HepG2 (cell line): ENCODE measurements around the gene COL9A3. TPM values are rescaled to one million over a fixed set of nuclear protein-coding genes. Genes with fewer than 3 reads are reported as not detected.
A peak's percentile ranks its signal among the peaks of the same experiment; 100 is the strongest.

Experiments
- ATAC-seq: fragments of 200-7000 bp; cut with Tn5 transposase; 3 replicates; pipeline ENCODE4 v1.9.1; 2020; ENCODE audit warnings: mild to moderate bottlenecking, moderate library complexity
- BruUV-seq: library from RNA; stranded (reverse); fragments of 400-500 nt; replicated peaks from 2 replicates; lab custom pipeline; 2021; lab: Mats Ljungman, UMichigan
- CTCF ChIA-PET: fragments of 300-600 bp; formaldehyde crosslinking; extraction: SDS; loops from one replicate; lab custom pipeline; 2021; ENCODE audit warnings: low total read pairs, inconsistent platforms, low intra/inter-chr PET ratio; lab: Yijun Ruan, JAX
- POLR2A ChIA-PET: fragments of 350-600 bp; sonication (Branson Sonifier 250); formaldehyde crosslinking; loops from one replicate; lab custom pipeline; 2020; ENCODE audit warnings: antibody characterized with exemption, inconsistent platforms; lab: Yijun Ruan, JAX
- DNase-seq: peaks from one replicate; pipeline ENCODE4 v3.0.0-alpha.2; 2015; ENCODE audit warnings: low spot score
- FAIRE-seq: peaks from 3 replicates; lab custom pipeline; 2011; peaks lifted over from hg19 to GRCh38; lab: Jason Lieb, UNC
- H2AFZ ChIP-seq: one replicate; pipeline ENCODE4 v1.6.1; 2011; ENCODE audit warnings: low read length, inconsistent platforms
- H3K27ac ChIP-seq: fragments of 300-600 bp; 3 replicates; pipeline ENCODE4 v1.8.0; 2011; ENCODE audit warnings: mixed run types, mild to moderate bottlenecking, mixed read lengths, low read length, inconsistent platforms; ENCODE audit not compliant: insufficient read depth; ENCODE audit errors: extremely low read length
- H3K27me3 ChIP-seq, 2 experiments: fragments of 200-600 bp in 1 of 2; 2 replicates in 1 of 2; 3 replicates in 1 of 2; pipeline versions ENCODE4 v1.6.0 to v1.8.0; 2011; ENCODE audit warnings: low read length in 2 of 2, mild to moderate bottlenecking in 2 of 2, moderate library complexity in 2 of 2, inconsistent platforms in 1 of 2; ENCODE audit not compliant: insufficient read depth in 2 of 2, control insufficient read depth in 1 of 2
- H3K36me3 ChIP-seq, 2 experiments: fragments of 200-600 bp in 1 of 2; replicated peaks in 1 of 2; 2 replicates in 1 of 2; 3 replicates in 1 of 2; pipeline versions ENCODE4 v1.5.1 to v1.8.0; 2011; ENCODE audit warnings: low read length in 2 of 2, inconsistent platforms in 1 of 2; ENCODE audit not compliant: insufficient read depth in 2 of 2, control insufficient read depth in 1 of 2
- H3K4me1 ChIP-seq: 2 replicates; pipeline ENCODE4 v1.5.1; 2012; ENCODE audit warnings: low read length, inconsistent platforms; ENCODE audit not compliant: insufficient read depth
- H3K4me2 ChIP-seq: 2 replicates; pipeline ENCODE4 v1.6.0; 2011; ENCODE audit warnings: low read depth, low read length, inconsistent platforms
- H3K4me3 ChIP-seq, 3 experiments: fragments of 200-600 bp in 1 of 3; sonication (generic), shearing (Covaris generic) in 1 of 3; replicated peaks in 1 of 3; 2 replicates each; pipeline ENCODE4 v1.5.1; 2011 to 2016; ENCODE audit warnings: low read length in 3 of 3, inconsistent platforms in 2 of 3, low read depth in 2 of 3, mild to moderate bottlenecking in 2 of 3, control low read depth in 1 of 3, mixed read lengths in 1 of 3; ENCODE audit not compliant: insufficient read depth in 1 of 3
- H3K79me2 ChIP-seq: one replicate; pipeline ENCODE4 v1.6.1; 2011; ENCODE audit warnings: low read length, inconsistent platforms; ENCODE audit not compliant: insufficient read depth
- H3K9ac ChIP-seq: 2 replicates; pipeline ENCODE4 v1.6.0; 2011; ENCODE audit warnings: mild to moderate bottlenecking, low read depth, low read length, inconsistent platforms; ENCODE audit not compliant: insufficient read depth
- H3K9me3 ChIP-seq: 2 replicates; pipeline ENCODE4 v1.5.1; 2012; ENCODE audit warnings: mild to moderate bottlenecking, low read length
- H4K20me1 ChIP-seq: 2 replicates; pipeline ENCODE4 v1.6.0; 2011; ENCODE audit warnings: inconsistent platforms, mild to moderate bottlenecking, low read length, moderate library complexity; ENCODE audit not compliant: insufficient read depth
- NFKB2 ChIP-seq: sonication (generic); formaldehyde crosslinking; IDR thresholded peaks from 2 replicates; pipeline ENCODE4 v1.4.0; 2020; ENCODE audit warnings: missing genetic modification reagents, borderline replicate concordance
- PTBP1 ChIP-seq: fragments of 200-400 bp; formaldehyde crosslinking; IDR thresholded peaks from 2 replicates; pipeline ENCODE4 v1.6.1; 2018; ENCODE audit warnings: low read length, low read depth; ENCODE audit not compliant: poor library complexity, severe bottlenecking
- SOX6 ChIP-seq, 2 experiments: fragments of 450-650 bp in 1 of 2; sonication (generic) in 1 of 2; formaldehyde crosslinking in 1 of 2; IDR thresholded peaks; 2 replicates each; pipeline versions ENCODE4 v1.4.0 to v1.6.1; 2017 to 2020; ENCODE audit warnings: antibody characterized with exemption in 1 of 2, mild to moderate bottlenecking in 1 of 2, missing genetic modification reagents in 1 of 2
- ZBED4 ChIP-seq: sonication (generic); formaldehyde crosslinking; IDR thresholded peaks from 2 replicates; pipeline ENCODE4 v1.4.0; 2020; ENCODE audit warnings: missing genetic modification reagents, borderline replicate concordance
- ZGPAT ChIP-seq: IDR thresholded peaks from 2 replicates; pipeline ENCODE4 v1.6.1; 2016; ENCODE audit warnings: mild to moderate bottlenecking
- ZNF512 ChIP-seq: sonication (generic); formaldehyde crosslinking; IDR thresholded peaks from 2 replicates; pipeline ENCODE4 v1.4.0; 2020; ENCODE audit warnings: mild to moderate bottlenecking, missing genetic modification reagents
- ZNF563 ChIP-seq: sonication (generic); formaldehyde crosslinking; IDR thresholded peaks from 2 replicates; pipeline ENCODE4 v1.8.0; 2022; ENCODE audit warnings: mild to moderate bottlenecking, moderate library complexity, missing genetic modification reagents
- ZNF773 ChIP-seq: sonication (generic); formaldehyde crosslinking; IDR thresholded peaks from 2 replicates; pipeline ENCODE4 v1.4.0; 2020; ENCODE audit warnings: missing genetic modification reagents, borderline replicate concordance
- WGBS: methylation state at CpG from one replicate; pipeline ENCODE4 v1.1.6; 2017; ENCODE audit warnings: low lambda C conversion rate; 5-methylcytosine and 5-hydroxymethylcytosine counted together
- in situ Hi-C: cut with HindIII; loops from 2 replicates; pipeline ENCODE4 v1.10.0; 2017; ENCODE audit warnings: low pct_unique_long_range_greater_than_20kb; ENCODE audit not compliant: extremely low pct_ligation_motif_present
- intact Hi-C: fragments of 100-400 bp; cut with micrococcal nuclease; formaldehyde crosslinking; loops from one replicate; pipeline ENCODE4 v1.10.0; 2022; ENCODE audit not compliant: unreplicated experiment
- polyA plus RNA-seq, 8 experiments: library from polyadenylated mRNA; depleted of rRNA in 3 of 8; stranded (reverse) in 7 of 8; unstranded in 1 of 8; fragments of >200 nt; fragmentation: Illumina TruSeq in 4 of 8; extraction: Trizol in 4 of 8; gene quantifications; 2 replicates each; pipeline versions ENCODE4 v1.2.1 to v1.2.3, GENCODE V29; 2011 to 2016; ENCODE audit warnings: low read depth in 4 of 8, missing spikeins in 1 of 8, mixed read lengths in 1 of 8; ENCODE audit not compliant: insufficient read depth in 1 of 8
- total RNA-seq, 5 experiments: library from RNA; depleted of rRNA; stranded (reverse); fragments of >200 nt; fragmentation: Illumina TruSeq; extraction: Trizol; gene quantifications; 2 replicates each; pipeline ENCODE4 v1.2.3, GENCODE V29; 2016; ENCODE audit warnings: low read depth in 1 of 5

Gene COL9A3
- total and polyA plus RNA-seq, 2 of the 13 experiments (the other 11 are each of a cell fraction or from before 2014, with no cell fraction given): 155 to 204 TPM

GRCh38 chr20:62839261-62839660 is 22.4 kb downstream of the COL9A3 start:
- Histone ChIP-seq H4K20me1 (no peaks in the 10 kb centered on the region), H3K4me3 (no peak overlapping the region), H3K9me3 (no peaks in the 10 kb centered on the region), H3K36me3 (peaks cover 13 to 22% of the 10 kb centered on the region in 2 experiments; a peak in 4 of 5 replicates), H3K79me2 (no peaks in the 10 kb centered on the region), H3K4me1 (peaks cover 6% of the 10 kb centered on the region; the same call in 1 of the 2 replicates), H3K27ac (no peak overlapping the region), H2AFZ (no peak overlapping the region), H3K4me2 (no peak overlapping the region), H3K9ac (no peak overlapping the region), H3K27me3 (no peaks in the 10 kb centered on the region)
- WGBS: 90% methylated on average over 8 of the region's 8 CpGs
- TF ChIP-seq ZBED4 (CRISPR knock-in tag) (no peak), ZNF512 (no peak), ZGPAT (CRISPR knock-in tag) (no peak), ZNF563 (no peak), SOX6 (IDR thresholded peaks at IDR 0.05) (no peak), SOX6 (CRISPR knock-in tag; IDR thresholded peaks at IDR 0.05) (no peak), ZNF773 (CRISPR knock-in tag) (no peak), PTBP1 (no peak), NFKB2 (CRISPR knock-in tag) (0 out of 2 replicates have a peak, but pooled peaks have one; percentile 4)
- DNase-seq (no peak), ATAC-seq (no peak), FAIRE-seq (no peak)
- intact Hi-C loops: no loop called here
- CTCF ChIA-PET: no interaction called here
- in situ Hi-C loops: no loop called here
- no TSS peak for BruUV-seq
- POLR2A ChIA-PET: no interaction called here
